ENCODE results near the gene PRPH. TPM values are rescaled to one million over a fixed set of nuclear protein-coding genes. Genes with fewer than 3 reads are reported as not detected.

The PRPH gene
- total and polyA plus RNA-seq, 2 of the 13 experiments (the other 11 are each of a cell fraction or from before 2014, with no cell fraction given) = 0.12 TPM; not detected in 1

DNA sequence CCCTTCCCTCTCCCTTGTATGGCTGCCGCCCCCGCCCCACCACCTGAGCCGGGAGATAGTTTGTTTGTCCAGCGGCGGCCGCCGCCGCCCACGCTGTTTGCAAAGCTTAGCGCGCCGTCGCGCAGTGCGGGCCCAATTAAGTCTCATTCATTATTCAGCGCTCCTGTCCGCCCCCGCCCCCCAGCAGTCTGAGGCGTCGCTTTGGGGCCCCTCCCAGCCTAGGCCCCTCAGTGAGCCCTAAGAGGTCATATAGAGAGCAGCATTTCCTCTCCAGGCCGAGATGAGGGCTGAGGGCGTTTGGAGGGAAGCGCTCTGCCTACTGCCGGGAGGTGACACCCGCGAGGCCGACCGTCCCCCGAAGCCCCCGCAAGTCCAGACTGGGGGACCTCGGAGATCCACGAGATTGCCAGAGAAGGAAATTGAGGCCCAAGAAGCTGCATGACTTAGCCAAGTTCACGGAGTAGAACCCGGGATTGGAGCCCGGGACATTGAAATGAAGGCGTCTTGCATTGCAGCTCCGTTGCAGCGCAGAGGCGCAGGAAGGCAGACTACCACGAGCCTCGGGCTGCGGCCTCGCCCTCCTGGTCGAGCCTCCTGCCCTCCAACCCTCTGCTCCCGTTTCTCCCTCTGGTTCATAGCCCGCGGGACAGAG lies 51.8 kb downstream of the PRPH start, which contains the start of gene DNAJC22 (continued):
- TF ChIP-seq ZKSCAN5 (CRISPR knock-in tag; IDR thresholded peaks at IDR 0.05) = 0 out of 2 replicates have a peak, but pooled peaks have one; percentile 18
- TF ChIP-seq, protein P1, sequence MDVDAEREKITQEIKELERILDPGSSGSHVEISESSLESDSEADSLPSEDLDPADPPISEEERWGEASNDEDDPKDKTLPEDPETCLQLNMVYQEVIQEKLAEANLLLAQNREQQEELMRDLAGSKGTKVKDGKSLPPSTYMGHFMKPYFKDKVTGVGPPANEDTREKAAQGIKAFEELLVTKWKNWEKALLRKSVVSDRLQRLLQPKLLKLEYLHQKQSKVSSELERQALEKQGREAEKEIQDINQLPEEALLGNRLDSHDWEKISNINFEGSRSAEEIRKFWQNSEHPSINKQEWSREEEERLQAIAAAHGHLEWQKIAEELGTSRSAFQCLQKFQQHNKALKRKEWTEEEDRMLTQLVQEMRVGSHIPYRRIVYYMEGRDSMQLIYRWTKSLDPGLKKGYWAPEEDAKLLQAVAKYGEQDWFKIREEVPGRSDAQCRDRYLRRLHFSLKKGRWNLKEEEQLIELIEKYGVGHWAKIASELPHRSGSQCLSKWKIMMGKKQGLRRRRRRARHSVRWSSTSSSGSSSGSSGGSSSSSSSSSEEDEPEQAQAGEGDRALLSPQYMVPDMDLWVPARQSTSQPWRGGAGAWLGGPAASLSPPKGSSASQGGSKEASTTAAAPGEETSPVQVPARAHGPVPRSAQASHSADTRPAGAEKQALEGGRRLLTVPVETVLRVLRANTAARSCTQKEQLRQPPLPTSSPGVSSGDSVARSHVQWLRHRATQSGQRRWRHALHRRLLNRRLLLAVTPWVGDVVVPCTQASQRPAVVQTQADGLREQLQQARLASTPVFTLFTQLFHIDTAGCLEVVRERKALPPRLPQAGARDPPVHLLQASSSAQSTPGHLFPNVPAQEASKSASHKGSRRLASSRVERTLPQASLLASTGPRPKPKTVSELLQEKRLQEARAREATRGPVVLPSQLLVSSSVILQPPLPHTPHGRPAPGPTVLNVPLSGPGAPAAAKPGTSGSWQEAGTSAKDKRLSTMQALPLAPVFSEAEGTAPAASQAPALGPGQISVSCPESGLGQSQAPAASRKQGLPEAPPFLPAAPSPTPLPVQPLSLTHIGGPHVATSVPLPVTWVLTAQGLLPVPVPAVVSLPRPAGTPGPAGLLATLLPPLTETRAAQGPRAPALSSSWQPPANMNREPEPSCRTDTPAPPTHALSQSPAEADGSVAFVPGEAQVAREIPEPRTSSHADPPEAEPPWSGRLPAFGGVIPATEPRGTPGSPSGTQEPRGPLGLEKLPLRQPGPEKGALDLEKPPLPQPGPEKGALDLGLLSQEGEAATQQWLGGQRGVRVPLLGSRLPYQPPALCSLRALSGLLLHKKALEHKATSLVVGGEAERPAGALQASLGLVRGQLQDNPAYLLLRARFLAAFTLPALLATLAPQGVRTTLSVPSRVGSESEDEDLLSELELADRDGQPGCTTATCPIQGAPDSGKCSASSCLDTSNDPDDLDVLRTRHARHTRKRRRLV (CRISPR knock-in tag; IDR thresholded peaks at IDR 0.05) = no peak
- 0 out of 2 replicates have a peak, but pooled peaks have one; percentile 10 for TF ChIP-seq ZNF451 (CRISPR knock-in tag; IDR thresholded peaks at IDR 0.05)
- no peak; the same call in 1 of the 2 replicates for TF ChIP-seq RARA (CRISPR knock-in tag; IDR thresholded peaks at IDR 0.05)
- no peak for TF ChIP-seq CERS6 (CRISPR knock-in tag; IDR thresholded peaks at IDR 0.05)
- peak; percentile 7; the same call in 1 of the 2 replicates for TF ChIP-seq ZNF598 (CRISPR knock-in tag; IDR thresholded peaks at IDR 0.05; ENCODE audit: borderline replicate concordance)
- TF ChIP-seq ZNF562 (CRISPR knock-in tag; IDR thresholded peaks at IDR 0.05; ENCODE audit: borderline replicate concordance) = no peak
- no peak for TF ChIP-seq ZBTB40 (IDR thresholded peaks at IDR 0.05)
- peak; percentile 65; the same call in 1 of the 2 replicates for TF ChIP-seq ZBTB40 (CRISPR knock-in tag; IDR thresholded peaks at IDR 0.05)
- peak; percentile 84 for TF ChIP-seq ZNF547 (CRISPR knock-in tag; IDR thresholded peaks at IDR 0.05)
- TF ChIP-seq SRY (CRISPR knock-in tag; IDR thresholded peaks at IDR 0.05) = peak; percentile 35; the same call in 1 of the 2 replicates
- TF ChIP-seq ETS1 (CRISPR knock-in tag; IDR thresholded peaks at IDR 0.05) = no peak

Measured in HepG2 (cell line).